ENCODE data around the gene MXRA5. TPM values are rescaled to one million over a fixed set of nuclear protein-coding genes. Genes with fewer than 3 reads are reported as not detected.
"Not testable (repeated sequence)": the region's sequence is repeated elsewhere in the genome, so short reads cannot be mapped to it uniquely, and the experiment has no call there.

MXRA5 gene
- total RNA-seq, 1 donor from 2014 or later, result 0.40 TPM

DNA sequence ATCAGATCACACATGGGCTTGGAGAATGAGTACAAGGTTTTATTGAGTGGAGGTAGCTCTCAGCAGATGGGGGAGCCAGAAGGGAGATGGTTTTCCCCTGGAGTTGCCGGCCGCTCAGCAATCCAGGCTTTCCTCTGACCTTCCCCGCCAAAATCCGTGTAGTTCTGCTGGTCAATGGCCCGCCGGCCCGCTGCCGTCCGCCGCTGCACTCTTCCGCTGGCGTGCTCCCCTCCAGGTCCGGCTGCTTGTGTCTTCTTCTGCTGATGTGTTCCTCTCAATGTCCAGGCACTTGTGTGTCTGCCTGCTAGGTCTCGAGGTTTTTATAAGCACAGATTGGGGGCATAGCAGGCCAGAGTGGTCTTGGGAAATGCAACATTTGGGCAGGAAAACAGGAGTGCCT lies 14.4 kb upstream of the MXRA5 start:
- no peak for DNase-seq (ENCODE audit: low read depth)
- no peak overlapping the region for H3K4me3 ChIP-seq (ENCODE audit: low read depth, low read length)
- TF ChIP-seq, protein P1, sequence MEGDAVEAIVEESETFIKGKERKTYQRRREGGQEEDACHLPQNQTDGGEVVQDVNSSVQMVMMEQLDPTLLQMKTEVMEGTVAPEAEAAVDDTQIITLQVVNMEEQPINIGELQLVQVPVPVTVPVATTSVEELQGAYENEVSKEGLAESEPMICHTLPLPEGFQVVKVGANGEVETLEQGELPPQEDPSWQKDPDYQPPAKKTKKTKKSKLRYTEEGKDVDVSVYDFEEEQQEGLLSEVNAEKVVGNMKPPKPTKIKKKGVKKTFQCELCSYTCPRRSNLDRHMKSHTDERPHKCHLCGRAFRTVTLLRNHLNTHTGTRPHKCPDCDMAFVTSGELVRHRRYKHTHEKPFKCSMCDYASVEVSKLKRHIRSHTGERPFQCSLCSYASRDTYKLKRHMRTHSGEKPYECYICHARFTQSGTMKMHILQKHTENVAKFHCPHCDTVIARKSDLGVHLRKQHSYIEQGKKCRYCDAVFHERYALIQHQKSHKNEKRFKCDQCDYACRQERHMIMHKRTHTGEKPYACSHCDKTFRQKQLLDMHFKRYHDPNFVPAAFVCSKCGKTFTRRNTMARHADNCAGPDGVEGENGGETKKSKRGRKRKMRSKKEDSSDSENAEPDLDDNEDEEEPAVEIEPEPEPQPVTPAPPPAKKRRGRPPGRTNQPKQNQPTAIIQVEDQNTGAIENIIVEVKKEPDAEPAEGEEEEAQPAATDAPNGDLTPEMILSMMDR (conservative IDR thresholded peaks at IDR 0.05; ENCODE audit: low read depth, low read length), result no peak

- not testable (repeated sequence) for H3K4me3 ChIP-seq (ENCODE audit: low read depth, low read length); DNase-seq (ENCODE audit: low read depth)
Measured at GRCh38 chrX:3352741-3353140, 6.3 kb upstream of the MXRA5 start.

GRCh38 chrX:3351276-3351675 lies 4.8 kb upstream of the MXRA5 start:
- no peak overlapping the region for H3K4me3 ChIP-seq (ENCODE audit: low read depth, low read length)
- TF ChIP-seq, protein P1 (conservative IDR thresholded peaks at IDR 0.05; ENCODE audit: low read depth, low read length), result no peak
- no peak for DNase-seq (ENCODE audit: low read depth)

- TF ChIP-seq, protein P1 (conservative IDR thresholded peaks at IDR 0.05; ENCODE audit: low read depth, low read length), result no peak
- H3K4me3 ChIP-seq (ENCODE audit: low read depth, low read length), result no peak overlapping the region
- DNase-seq (ENCODE audit: low read depth), result no peak
Measured at GRCh38 chrX:3348191-3348590, 1.7 kb upstream of the MXRA5 start.

DNA sequence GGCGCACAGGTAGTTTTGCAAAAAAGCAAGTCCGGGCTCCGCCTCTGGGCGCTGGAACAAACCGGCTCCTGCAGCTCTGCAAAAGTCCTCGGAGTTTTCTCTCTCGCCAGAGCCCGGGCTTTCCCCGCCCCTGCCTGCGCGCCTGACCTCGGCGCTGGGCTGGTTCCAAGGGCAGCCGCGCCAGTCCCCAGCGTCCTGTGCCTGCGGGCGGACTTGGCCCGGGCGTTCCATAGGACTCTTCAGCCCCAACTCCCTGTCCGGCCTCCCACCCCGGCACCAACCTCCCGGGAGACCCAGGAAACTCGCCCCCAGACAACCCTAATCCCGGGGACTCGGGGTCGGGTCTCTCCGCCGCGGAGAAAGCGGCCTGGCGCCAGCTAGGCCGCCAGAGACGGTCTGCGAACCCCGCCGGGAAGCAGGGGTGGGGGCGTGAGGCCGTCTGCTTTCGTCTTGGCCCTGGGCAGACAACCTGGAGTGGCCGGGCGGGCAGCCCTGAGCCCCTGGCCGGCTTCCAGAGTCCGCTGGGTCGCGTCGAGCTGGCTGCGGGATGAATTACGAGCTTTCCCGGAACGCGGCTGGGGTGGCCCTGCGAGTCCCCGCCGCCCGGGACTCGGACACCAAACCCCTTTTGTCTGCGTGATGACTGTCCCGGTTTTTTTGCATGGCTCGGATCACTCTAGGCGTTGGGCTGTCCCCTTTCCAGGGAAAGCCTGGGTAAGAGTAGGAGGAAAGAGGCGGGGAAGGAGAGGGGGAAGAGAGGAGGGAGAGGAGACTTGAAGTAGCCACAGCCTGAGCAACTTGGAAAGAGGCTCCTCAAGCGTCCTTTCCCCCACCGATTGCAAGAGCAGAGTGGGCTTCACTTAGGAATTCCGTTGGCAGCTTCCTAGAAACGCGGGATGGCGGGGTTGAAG lies 916 bp downstream of the MXRA5 start:
- no peak for DNase-seq (ENCODE audit: low read depth)
- peak overlapping the region; percentile 47 for H3K4me3 ChIP-seq (ENCODE audit: low read depth, low read length)
- TF ChIP-seq, protein P1 (conservative IDR thresholded peaks at IDR 0.05; ENCODE audit: low read depth, low read length), result no peak

GRCh38 chrX:3343569-3343968 lies 2.9 kb downstream of the MXRA5 start:
- not testable (repeated sequence) for H3K4me3 ChIP-seq (ENCODE audit: low read depth, low read length); DNase-seq (ENCODE audit: low read depth)

- no peak for DNase-seq (ENCODE audit: low read depth)
- no peak overlapping the region for H3K4me3 ChIP-seq (ENCODE audit: low read depth, low read length)
- TF ChIP-seq, protein P1 (conservative IDR thresholded peaks at IDR 0.05; ENCODE audit: low read depth, low read length), result no peak
Measured at GRCh38 chrX:3340016-3340415, 6.4 kb downstream of the MXRA5 start.

DNA sequence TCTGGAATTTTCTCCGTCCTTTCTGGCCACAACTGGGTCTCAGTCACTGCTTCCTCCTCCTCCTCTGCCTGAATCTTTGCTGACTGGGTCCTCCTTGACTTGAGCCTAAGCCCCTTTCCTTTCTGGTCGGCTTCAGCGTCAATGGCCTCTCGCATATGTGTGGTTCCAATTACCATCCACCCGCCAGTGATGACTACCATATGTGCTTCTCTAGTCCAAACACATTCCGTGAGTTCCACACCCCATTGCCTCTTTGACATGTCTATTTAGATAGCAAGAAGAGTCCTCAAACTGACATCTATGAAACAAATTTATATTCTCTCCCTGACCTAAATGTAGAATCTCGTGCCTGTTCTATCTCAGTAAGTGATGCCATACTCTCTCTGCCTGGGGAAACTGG lies 19.8 kb downstream of the MXRA5 start:
- DNase-seq (ENCODE audit: low read depth), result no peak
- TF ChIP-seq, protein P1 (conservative IDR thresholded peaks at IDR 0.05; ENCODE audit: low read depth, low read length), result no peak
- H3K4me3 ChIP-seq (ENCODE audit: low read depth, low read length), result no peak overlapping the region

Data from epithelial cell of proximal tubule (primary cell).